NCI-H2081 treated with DMSO at 0.1 percent for 48 hours (cell line): ENCODE results near the gene BAX.

Experiments
- DNase-seq: peaks from one replicate; lab custom pipeline; 2025; lab: John Stamatoyannopoulos, UW

The BAX gene

DNA sequence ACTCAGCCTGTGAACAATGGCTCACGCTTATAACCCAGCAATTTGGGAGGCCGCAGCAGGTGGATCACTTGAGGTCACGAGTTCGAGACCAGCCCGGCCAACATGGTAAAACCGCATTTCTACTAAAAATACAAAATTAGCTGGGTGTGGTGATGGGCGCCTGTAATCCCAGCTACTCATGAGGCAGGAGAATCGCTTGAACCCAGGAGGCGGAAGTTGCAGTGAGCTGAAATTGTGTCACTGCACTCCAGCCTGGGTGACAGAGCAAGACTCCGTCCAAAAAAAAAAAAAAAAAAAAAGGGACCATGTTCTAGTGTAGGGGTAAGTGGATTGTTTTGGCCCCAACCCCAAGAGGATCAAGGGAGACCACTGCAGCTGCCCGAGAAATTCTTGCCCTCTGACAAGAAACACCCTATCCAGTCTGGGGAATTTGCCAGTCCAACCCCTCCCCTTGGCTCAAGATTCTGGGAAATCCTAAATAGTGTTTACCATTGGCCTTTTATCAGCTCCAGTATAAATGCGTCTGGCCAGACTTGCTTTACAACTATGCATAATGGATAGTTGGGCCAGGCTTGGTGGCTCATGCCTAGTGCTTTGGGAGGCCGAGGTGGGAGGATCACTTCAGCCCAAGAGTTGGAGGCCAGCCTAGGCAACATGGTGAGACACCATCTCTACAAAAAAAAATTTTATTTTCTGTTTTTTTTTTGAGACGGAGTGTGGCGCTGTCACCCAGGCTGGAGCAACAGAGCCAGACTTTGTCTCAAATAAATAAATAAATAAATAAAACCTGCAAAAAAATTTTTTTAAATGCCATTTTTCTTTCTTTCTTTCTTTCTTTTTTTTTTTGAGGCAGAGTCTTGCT is 26.3 kb upstream of the BAX start:
- no peak for DNase-seq

DNA sequence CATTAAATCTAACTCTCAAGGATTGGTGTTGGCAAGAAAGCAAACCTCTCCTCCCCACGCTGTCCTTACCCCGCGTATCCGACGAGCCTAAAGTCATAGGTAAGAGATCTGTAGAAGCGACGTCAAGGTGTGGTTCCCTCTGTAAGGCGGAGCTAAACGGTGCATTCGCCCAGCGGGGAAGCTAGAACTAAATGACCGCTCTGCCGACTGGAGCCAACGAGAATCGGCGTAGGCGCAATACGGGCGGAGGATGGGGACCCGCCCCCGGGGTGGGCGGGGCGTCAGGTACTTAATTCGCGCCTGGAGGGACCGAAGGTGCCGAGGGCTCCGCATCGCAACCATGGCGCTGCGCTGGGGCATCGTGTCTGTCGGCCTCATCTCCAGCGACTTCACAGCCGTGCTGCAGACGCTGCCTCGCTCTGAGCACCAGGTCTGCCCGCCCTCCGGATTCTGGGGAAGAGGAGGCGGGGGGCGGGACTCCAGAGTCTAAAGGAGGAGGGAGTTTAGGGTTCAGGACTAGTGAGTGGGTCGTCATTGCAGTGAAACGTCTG is 21.2 kb upstream of the BAX start, which contains the start of gene DHDH:
TSS of gene DHDH (plus strand) at position 318 of the 551 bp plus-strand sequence. CDS start at position 341, 23 bp downstream.
- peak; percentile 74 for DNase-seq

DNA sequence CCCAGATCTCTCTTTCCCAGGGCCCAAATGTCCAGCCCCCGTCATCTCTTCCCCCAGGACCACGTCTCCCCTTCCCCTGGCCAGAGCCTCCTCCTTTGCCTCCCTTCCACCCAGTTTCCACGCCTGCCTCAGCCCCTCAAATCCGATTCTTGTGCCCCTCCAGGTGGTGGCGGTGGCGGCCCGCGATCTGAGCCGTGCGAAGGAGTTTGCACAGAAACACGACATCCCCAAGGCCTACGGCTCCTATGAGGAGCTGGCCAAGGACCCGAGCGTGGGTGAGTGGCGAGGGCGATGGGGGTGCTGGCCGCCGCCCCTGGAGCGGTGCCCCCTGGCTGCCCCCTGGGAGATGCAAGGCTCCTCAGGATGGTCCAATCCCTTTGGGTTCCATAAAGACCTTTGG is 19.8 kb upstream of the BAX start:
- no peak for DNase-seq

DNA sequence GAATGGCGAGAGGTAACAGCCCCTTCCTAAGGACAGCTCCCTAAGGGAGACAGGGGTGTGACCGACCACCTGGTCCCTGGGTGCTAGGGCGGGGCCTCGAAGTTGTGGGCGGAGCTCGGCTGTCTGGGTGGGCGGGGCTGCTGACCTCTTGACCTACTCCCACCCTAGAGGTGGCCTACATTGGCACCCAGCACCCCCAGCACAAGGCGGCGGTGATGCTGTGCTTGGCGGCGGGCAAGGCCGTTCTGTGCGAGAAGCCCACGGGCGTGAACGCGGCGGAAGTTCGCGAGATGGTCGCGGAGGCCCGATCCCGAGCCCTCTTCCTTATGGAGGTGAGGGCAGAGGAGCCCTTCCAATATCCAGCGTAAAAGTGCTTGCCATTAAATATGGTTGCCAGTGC is 18.8 kb upstream of the BAX start:
- no peak for DNase-seq

DNA sequence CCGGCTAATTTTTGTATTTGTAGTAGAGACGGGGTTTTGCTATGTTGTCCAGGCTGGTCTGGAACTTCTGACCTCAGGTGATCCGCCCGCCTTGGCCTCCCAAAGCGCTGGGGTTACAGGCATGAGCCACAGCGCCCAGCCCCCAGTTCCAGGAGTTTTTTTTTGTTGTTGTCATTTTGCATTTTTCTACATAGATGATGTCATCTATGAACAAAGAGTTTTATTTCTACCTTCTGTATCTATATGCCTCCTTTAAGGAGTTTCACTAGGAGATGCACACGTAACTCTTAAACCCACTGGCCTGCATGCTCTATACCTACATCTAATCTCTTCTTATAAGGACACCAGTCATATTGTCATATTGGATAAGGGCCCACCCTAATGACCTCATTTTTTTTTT is 16.4 kb upstream of the BAX start:
- DNase-seq: no peak

DNA sequence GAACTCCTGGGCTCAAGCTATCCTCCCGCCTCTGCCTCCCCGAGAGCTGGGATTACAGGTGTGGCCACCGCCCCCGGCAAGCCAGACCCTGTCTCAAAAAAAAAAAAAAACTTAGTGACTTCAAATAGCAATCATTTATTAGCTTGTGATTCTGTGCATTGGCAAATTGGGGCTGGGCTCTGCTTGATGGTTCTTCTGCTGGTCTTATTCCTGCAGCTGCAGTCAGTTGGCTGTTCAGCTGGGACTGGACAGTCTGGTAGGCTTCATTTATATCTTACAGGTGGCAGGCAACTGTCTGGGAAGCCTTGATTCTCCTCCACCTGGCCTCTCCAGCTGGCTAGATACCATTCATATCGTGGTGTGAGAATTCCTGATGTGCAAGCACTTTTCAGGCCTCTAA is 13.8 kb upstream of the BAX start:
- DNase-seq: no peak

DNA sequence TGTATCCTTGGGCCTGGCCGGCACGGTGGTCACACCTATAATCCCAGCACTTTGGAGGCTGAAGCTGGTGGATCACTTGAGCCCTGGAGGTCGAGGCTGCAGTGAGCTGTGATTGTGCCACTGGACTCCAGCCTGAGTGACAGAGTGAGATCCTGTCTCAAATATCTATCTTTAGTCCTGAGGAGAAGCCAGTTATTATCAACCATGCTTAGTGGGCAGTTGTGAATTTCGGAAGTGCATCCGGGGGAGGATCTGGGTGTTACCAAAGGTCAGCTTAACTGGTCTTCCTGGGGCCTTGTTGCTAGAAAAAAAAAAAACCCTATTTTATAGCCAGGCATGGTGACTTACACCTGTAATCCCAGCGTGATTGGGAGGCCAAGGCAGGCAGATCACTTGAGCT is 11.6 kb upstream of the BAX start:
- no peak for DNase-seq

DNA sequence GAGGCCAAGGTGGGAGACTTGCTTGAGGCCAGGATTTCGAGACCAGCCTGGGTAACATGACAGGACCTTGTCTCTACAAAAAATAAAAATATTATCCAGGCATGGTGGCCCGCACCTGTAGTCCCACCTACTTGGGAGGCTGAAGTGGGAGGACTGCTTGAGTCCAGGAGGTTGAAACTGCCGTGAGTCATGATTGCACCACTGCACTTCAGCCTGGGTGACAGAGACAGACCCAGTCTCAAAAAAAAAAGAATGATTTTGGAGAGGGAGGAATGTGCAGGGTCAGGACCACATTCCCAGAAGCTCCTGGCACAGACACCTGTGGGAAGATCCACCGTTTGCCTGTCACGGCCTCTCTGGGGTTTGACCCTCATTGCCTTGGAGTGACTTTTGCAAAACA is 9.3 kb upstream of the BAX start:
- no peak for DNase-seq

DNA sequence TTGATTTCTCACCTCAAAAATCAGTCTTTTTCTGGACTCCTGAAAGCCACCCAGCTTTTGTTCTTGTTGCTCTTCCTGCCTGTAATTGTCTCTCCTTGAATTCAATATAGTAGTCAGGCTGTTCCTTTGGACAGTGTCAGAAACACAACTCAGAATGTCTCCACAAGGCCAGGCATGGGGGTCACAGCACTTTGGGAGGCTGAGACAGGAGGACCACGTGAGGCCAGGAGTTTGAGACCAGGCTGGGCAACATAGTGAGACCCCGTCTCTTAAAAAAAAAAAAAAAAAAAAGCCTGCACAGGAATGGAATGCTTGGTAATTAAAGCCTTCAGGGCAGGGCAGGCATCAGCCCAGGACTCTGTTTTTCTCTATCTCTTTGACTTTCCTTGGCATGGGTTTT is 8.9 kb upstream of the BAX start:
- no peak for DNase-seq

DNA sequence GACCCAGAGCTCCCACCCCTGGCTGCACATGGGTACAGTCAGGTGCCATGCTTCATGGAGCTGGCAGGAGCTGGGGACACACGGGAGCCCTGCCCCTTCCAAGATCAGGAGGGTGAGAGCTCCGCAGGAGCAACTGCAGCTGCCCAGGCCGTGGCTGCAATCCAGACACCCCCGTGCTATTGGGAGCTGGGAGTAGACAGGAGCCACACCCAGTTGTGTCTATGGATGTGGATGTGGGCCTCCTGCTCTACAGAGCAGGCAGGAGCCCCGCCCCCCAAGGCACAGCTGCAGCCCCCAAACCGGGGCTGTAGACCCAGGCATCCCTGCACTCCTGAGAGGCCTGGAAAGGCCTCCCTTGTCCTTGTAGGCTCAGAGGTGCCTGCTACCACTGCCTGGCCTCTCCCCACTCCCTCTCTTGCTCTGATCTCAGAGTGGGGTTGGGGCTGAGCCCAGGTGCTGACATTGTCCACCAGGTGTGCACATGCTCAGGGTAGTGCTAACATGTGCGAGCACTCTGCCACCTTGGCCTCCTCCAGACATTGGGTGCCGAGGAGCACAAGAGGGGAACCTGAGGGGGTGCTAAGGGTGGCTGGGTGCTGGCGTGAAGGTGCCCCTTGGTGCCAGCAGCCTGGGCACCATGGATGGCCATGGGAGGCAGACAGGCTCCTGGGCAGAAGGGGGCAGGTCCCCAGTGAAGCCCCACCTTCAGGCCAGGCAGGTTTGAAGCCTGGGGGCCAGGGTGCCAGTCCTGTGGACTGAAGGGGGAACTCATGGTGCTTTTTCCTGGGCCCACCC is 8.0 kb upstream of the BAX start:
- DNase-seq: no peak

DNA sequence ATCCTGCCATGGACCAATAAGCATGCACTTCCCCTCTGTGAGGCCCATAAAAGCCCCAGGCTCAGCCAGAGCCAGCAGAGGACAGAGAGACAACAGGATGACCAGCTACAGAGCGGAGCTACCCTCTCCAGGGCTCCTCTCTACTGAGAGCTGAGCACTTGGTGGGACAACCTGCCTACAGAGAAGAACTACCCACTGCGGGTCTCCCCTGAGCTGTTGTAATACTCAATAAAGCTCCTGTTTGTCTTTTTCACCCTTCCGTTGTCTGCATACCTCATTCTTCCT is 7.5 kb upstream of the BAX start:
- no peak for DNase-seq

DNA sequence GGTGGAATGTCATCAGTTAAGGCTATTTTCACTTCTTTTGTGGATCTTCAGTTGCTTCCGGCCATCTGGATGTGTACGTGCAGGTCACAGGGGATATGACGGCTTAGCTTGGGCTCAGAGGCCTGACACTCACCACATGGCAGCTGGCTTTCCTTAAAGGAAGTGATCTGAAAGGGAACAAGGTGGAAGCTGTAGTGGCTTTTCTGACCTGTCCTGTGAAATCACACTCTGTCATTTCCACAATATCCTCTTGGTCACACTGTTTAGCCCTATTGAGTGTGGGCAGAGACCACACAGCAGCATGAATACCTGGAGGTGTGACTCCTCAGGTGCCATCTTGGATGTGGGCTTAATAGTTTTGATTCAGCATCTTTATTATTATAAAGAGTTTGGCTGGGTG is 4.5 kb upstream of the BAX start:
- DNase-seq: no peak

DNA sequence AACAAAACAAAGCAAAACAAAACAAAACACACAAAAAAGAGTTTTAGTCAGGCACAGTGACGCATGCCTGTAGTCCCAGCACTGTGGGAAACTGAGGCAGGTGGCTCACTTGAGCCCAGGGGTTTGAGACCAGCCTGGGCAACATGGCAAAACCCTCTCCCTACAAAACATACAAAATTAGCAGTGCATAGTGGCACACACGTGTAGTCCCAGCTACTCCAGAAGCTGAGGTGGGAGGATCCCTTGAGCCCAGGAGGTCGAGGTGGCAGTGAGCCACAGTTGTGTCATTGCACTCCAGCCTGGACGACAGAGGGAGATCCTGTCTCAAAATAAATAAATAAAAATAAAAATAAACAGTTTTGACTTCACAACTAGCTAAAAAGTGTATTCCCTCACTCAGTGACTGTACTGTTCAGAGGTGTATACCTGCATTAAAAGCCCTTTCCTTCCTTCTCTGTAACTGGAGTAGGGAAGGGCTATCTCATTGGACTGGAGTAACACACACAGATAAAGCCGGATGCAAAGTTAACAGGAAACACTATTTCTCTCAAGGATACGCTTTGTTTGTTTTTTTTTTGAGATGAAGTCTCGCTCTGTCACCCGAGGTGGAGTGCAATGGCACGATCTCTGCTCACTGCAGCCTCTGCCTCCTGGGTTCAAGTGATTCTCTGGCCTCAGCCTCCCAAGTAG is 3.7 kb upstream of the BAX start:
- DNase-seq: no peak

DNA sequence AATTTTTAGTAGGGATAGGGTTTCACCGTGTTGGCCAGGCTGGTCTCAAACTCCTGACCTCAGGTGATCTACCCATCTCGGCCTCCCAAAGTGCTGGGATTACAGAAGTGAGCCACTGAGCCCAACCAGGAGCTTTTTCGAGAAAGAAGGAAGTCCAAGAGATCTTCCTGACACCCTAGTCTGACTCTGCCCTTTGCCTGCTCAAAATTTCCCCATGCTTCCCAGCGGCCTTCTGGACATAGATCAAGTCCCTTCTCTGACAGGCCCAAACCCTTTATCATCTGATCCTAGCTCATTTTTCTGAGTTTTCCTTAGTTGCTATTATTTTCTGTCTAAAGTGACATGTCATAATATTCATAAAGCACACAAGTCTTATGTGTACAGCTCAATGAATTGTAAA is 1.5 kb upstream of the BAX start:
- no peak for DNase-seq

DNA sequence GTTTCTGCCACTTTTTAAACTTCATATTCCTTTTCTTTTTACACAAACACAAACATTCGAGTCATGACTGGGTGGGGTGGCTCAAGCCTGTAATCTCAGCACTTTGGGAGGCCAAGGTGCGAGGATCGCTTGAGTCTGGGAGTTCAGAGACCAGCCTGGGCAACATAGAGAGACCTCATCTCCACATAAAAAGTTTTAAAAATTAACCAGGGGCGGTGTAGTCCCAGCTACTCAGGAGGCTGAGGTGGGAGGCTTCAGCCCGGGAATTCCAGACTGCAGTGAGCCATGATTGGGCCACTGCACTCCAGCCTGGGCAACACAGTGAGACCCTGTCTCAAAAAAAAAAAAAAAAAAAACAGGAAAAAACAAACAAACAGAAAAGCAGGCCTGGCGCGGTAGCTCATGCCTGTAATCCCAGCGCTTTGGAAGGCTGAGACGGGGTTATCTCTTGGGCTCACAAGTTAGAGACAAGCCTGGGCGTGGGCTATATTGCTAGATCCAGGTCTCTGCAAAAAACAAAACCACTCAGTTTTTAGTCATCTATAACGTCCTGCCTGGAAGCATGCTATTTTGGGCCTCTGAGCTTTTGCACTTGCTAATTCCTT is 583 bp upstream of the BAX start:
- no peak for DNase-seq

DNA sequence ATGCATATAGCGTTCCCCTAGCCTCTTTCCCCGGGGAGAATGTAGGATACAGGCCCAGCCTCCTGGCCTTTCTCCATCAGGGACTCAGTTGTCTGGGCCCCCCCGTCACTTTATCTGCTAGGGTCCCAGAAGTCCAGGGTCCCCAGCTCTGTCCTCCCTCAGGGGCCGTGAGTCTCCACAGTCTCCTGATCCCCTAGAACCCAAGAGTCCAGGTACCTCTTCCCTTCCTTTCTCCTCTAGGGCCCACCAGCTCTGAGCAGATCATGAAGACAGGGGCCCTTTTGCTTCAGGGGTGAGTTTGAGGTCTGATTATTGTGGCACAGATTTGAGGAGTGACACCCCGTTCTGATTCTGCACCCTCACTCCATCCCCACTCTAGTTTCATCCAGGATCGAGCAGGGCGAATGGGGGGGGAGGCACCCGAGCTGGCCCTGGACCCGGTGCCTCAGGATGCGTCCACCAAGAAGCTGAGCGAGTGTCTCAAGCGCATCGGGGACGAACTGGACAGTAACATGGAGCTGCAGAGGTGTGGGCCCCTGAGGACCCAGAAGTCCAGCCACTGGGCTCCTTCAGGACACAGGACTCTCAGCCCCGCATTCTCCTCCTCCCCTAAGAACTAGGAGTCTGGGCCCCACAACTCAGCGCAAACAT is 758 bp downstream of the BAX start:
- DNase-seq: no peak

DNA sequence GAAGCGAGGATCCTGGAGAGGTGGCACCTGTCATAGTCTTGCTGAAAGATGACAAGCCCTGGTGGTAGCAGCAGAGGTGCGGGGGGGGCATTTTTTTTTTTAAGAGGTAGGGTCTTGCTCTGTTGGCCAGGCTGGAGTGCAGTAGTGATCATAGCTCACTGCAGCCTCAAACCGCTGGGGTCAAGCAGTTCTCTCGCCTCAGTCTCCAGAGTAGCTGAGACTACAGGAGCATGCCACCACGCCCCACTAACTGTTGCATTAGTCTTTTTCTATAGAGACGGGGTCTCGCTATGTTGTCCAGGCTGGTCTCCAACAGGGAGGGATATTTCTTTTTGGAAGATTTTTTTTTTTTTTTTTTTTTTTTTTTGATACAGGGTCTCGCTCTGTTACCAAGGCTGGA is 3.3 kb downstream of the BAX start:
- no peak for DNase-seq

DNA sequence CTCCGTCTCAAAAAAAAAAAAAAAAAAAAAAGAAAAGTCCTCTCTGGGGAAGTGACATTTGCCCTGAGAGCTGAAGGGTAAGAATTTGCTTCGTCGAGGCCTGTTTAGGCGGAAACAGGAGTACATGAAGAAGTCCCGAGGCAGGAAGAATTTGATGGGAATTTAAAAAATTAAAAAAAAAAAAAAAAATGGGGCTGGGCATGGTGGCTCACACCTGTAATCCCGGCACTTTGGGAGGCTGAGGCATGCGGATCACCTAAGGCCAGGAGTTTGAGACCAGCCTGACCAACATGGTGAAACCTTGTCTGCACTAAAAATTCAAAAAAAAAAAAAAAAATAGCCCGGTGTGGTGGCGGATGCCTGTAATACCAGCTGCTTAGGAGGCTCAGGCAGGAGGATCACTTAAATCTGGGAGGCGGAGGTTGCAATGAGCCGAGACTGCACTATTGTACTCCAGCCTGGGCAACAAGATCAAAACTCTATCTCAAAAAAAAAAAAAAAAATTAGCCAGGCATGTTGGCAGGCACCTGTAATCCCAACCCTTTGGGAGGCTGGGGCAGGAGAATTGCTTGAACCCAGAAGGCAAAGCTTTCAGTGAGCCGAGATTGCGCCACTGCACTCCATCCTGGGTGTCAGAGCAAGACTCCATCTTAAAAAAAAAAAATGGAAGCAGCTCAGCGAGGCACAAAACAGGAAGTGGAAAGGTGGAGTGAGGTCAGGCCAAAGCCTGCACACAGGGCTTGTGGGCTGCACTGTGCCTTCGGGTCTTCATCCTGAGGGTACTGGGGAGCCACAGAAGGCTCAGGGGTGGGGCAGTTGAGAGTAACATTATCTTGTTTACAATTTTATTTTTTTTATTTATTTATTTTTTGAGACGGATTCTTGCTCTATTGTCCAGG is 4.9 kb downstream of the BAX start:
- DNase-seq: no peak

DNA sequence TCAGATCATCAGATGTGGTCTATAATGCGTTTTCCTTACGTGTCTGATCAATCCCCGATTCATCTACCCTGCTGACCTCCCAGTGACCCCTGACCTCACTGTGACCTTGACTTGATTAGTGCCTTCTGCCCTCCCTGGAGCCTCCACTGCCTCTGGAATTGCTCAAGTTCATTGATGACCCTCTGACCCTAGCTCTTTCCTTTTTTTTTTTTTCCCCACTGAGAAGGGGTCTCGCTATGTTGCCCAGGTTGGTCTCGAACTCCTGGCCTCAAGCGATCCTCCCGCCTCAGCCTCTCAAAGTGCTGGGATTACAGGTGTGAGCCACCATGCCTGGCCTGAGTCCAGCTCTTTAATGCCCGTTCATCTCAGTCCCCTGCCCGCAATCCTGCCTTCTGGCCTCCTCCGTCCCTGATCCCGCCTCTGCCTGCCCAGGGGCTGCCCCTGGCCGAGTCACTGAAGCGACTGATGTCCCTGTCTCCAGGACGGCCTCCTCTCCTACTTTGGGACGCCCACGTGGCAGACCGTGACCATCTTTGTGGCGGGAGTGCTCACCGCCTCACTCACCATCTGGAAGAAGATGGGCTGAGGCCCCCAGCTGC is 6.5 kb downstream of the BAX start:
- DNase-seq: no peak

DNA sequence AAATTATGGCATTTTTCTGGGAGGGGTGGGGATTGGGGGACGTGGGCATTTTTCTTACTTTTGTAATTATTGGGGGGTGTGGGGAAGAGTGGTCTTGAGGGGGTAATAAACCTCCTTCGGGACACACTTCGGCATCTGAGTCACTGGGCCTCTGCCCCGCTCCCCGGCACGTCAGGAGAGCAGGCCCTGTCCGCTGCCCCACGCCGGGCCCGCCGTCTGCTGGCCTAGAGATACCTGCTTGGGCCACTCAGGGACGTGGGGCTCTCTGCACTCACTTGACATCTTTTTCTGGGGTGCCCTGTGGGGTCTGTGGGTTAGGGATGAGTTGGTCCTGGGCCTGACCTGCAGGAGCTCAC is 7.0 kb downstream of the BAX start:
- no peak for DNase-seq
